ENCODE measurements around the gene IRAG1. TPM values are rescaled to one million over a fixed set of nuclear protein-coding genes. Genes with fewer than 3 reads are reported as not detected.

The IRAG1 gene, protein sequence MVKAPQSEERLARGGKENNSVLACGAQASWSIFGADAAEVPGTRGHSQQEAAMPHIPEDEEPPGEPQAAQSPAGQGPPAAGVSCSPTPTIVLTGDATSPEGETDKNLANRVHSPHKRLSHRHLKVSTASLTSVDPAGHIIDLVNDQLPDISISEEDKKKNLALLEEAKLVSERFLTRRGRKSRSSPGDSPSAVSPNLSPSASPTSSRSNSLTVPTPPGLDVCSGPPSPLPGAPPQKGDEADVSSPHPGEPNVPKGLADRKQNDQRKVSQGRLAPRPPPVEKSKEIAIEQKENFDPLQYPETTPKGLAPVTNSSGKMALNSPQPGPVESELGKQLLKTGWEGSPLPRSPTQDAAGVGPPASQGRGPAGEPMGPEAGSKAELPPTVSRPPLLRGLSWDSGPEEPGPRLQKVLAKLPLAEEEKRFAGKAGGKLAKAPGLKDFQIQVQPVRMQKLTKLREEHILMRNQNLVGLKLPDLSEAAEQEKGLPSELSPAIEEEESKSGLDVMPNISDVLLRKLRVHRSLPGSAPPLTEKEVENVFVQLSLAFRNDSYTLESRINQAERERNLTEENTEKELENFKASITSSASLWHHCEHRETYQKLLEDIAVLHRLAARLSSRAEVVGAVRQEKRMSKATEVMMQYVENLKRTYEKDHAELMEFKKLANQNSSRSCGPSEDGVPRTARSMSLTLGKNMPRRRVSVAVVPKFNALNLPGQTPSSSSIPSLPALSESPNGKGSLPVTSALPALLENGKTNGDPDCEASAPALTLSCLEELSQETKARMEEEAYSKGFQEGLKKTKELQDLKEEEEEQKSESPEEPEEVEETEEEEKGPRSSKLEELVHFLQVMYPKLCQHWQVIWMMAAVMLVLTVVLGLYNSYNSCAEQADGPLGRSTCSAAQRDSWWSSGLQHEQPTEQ
- total RNA-seq (2014; rRNA removed; shearing (Covaris generic)) (2.5 and 2.7 TPM in 2 replicates), polyA plus RNA-seq (2016; fragmentation: Nextera tagmentation; extraction: Ambion mirVana) (1.5 and 2.7 TPM in 2 replicates)
- long read RNA-seq, partial matches to known transcripts = 0 of 1 reads
- long read RNA-seq, other reads (novel, unspliced or antisense) = 1 of 1 reads

- Histone ChIP-seq H3K4me3 (no peak within 1 kb of the TSS), H3K9me2 (ENCODE audit: insufficient read depth) (no peaks in the 10 kb centered on the region), H3K27me3 (ENCODE audit: insufficient read depth) (no peaks in the 10 kb centered on the region), H4K20me1 (replicated peaks; ENCODE audit: insufficient read depth) (no peaks in the 10 kb centered on the region), H3K4me2 (no peak within 1 kb of the TSS), H3F3A (replicated peaks; ENCODE audit: low read depth) (no peaks in the 10 kb centered on the region), H2AFZ (no peak within 1 kb of the TSS; the same call in 1 of the 2 replicates), H3K4me1 (ENCODE audit: insufficient read depth) (no peaks in the 10 kb centered on the region), H3K36me3 (ENCODE audit: insufficient read depth) (no peaks in the 10 kb centered on the region), H3K27ac (ENCODE audit: low read depth) (no peak within 1 kb of the TSS), H3K79me2 (replicated peaks; ENCODE audit: insufficient read depth) (no peaks in the 10 kb centered on the region)
- H3K36me3 Mint-ChIP-seq (ENCODE audit: low read depth) = peaks cover 4% of the 10 kb centered on the region
- peaks cover 2% of the 10 kb centered on the region for H3K9me3 Mint-ChIP-seq
- ATAC-seq = peak; percentile 81
- no peak within 1 kb of the TSS; the same call in 2 of the 3 replicates for H3K4me3 Mint-ChIP-seq
- peaks cover 5% of the 10 kb centered on the region for H3K27me3 Mint-ChIP-seq (ENCODE audit: insufficient read depth, low read depth, poor library complexity)
- peak; percentile 34 for DNase-seq (ENCODE audit: low spot score)
- H3K4me1 Mint-ChIP-seq = peaks cover 8% of the 10 kb centered on the region; the same call in 1 of the 3 replicates
- peak within 1 kb of the TSS; percentile 58; the same call in 1 of the 2 replicates for H3K27ac Mint-ChIP-seq
- no peak for TF ChIP-seq CREB1 (CRISPR knock-in tag; IDR thresholded peaks at IDR 0.05; ENCODE audit: low read depth)
- TF ChIP-seq ZNF114 (CRISPR knock-in tag; IDR thresholded peaks at IDR 0.05) = no peak
- no peak for TF ChIP-seq REST (IDR thresholded peaks at IDR 0.05; ENCODE audit: unreplicated experiment)
- no peak for TF ChIP-seq STAT1 (IDR thresholded peaks at IDR 0.05; ENCODE audit: unreplicated experiment)
- TF ChIP-seq, protein P1, sequence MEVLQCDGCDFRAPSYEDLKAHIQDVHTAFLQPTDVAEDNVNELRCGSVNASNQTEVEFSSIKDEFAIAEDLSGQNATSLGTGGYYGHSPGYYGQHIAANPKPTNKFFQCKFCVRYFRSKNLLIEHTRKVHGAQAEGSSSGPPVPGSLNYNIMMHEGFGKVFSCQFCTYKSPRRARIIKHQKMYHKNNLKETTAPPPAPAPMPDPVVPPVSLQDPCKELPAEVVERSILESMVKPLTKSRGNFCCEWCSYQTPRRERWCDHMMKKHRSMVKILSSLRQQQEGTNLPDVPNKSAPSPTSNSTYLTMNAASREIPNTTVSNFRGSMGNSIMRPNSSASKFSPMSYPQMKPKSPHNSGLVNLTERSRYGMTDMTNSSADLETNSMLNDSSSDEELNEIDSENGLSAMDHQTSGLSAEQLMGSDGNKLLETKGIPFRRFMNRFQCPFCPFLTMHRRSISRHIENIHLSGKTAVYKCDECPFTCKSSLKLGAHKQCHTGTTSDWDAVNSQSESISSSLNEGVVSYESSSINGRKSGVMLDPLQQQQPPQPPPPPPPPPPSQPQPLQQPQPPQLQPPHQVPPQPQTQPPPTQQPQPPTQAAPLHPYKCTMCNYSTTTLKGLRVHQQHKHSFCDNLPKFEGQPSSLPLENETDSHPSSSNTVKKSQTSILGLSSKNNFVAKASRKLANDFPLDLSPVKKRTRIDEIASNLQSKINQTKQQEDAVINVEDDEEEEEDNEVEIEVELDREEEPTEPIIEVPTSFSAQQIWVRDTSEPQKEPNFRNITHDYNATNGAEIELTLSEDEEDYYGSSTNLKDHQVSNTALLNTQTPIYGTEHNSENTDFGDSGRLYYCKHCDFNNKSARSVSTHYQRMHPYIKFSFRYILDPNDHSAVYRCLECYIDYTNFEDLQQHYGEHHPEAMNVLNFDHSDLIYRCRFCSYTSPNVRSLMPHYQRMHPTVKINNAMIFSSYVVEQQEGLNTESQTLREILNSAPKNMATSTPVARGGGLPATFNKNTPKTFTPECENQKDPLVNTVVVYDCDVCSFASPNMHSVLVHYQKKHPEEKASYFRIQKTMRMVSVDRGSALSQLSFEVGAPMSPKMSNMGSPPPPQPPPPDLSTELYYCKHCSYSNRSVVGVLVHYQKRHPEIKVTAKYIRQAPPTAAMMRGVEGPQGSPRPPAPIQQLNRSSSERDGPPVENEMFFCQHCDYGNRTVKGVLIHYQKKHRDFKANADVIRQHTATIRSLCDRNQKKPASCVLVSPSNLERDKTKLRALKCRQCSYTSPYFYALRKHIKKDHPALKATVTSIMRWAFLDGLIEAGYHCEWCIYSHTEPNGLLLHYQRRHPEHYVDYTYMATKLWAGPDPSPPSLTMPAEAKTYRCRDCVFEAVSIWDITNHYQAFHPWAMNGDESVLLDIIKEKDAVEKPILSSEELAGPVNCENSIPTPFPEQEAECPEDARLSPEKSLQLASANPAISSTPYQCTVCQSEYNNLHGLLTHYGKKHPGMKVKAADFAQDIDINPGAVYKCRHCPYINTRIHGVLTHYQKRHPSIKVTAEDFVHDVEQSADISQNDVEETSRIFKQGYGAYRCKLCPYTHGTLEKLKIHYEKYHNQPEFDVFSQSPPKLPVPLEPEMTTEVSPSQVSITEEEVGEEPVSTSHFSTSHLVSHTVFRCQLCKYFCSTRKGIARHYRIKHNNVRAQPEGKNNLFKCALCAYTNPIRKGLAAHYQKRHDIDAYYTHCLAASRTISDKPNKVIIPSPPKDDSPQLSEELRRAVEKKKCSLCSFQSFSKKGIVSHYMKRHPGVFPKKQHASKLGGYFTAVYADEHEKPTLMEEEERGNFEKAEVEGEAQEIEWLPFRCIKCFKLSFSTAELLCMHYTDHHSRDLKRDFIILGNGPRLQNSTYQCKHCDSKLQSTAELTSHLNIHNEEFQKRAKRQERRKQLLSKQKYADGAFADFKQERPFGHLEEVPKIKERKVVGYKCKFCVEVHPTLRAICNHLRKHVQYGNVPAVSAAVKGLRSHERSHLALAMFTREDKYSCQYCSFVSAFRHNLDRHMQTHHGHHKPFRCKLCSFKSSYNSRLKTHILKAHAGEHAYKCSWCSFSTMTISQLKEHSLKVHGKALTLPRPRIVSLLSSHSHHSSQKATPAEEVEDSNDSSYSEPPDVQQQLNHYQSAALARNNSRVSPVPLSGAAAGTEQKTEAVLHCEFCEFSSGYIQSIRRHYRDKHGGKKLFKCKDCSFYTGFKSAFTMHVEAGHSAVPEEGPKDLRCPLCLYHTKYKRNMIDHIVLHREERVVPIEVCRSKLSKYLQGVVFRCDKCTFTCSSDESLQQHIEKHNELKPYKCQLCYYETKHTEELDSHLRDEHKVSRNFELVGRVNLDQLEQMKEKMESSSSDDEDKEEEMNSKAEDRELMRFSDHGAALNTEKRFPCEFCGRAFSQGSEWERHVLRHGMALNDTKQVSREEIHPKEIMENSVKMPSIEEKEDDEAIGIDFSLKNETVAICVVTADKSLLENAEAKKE (CRISPR knock-in tag; IDR thresholded peaks at IDR 0.05) = no peak
- no peak for TF ChIP-seq ZNF331 (CRISPR knock-in tag; IDR thresholded peaks at IDR 0.05; ENCODE audit: low read depth)
- TF ChIP-seq NANOG (IDR thresholded peaks at IDR 0.05; ENCODE audit: borderline replicate concordance) = no peak
- TF ChIP-seq EZH2phosphoT487 (IDR thresholded peaks at IDR 0.05; ENCODE audit: unreplicated experiment) = no peak
- no peak for TF ChIP-seq JUNB (IDR thresholded peaks at IDR 0.05; ENCODE audit: unreplicated experiment)
- TF ChIP-seq POLR2AphosphoS5 (IDR thresholded peaks at IDR 0.05; ENCODE audit: low read depth) = no peak
- no peak for TF ChIP-seq ETS1 (IDR thresholded peaks at IDR 0.05)
- no peak for TF ChIP-seq EZH2 (IDR thresholded peaks at IDR 0.05; ENCODE audit: low read depth, unreplicated experiment)
Observed at GRCh38 chr11:10693509-10694081, at the start of gene IRAG1. IRAG1 (minus strand) TSS chr11:10693755; CDS start chr11:10693602, 153 bp downstream.
